ENCODE results near the gene CPNE6.
"Not testable (repeated sequence)": the region's sequence is repeated elsewhere in the genome, so short reads cannot be mapped to it uniquely, and the experiment has no call there.

The CPNE6 gene

DNA sequence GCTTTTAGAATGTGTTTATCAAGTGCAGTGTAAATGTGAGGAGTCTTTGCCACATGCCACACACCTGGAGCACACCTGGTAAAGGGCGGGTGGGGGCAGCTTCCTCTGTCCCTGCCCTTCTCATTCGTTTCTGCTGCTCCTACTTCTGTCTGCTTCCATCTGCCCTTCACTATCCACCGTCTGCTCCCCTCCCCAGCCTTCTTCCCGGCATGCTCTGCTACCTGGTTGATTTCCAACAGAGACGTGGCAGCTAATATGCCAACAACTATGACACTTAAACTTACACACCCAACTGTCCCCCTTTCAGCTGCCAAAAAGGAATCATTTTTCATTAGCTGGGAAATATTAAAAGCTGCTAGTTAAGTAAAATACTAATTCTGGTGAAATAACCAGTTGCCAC, 28.6 kb upstream of the CPNE6 start:
- H3K36me3 ChIP-seq (ENCODE audit: control insufficient read depth, low read depth, low read length), result no peaks in the 10 kb centered on the region
- no peaks in the 10 kb centered on the region for H3K9me3 ChIP-seq (ENCODE audit: control insufficient read depth, low read depth, low read length)
- no peak overlapping the region for H3K27ac ChIP-seq (ENCODE audit: low read length)
- no peaks in the 10 kb centered on the region for H3K27me3 ChIP-seq (ENCODE audit: control insufficient read depth, insufficient read depth, low read length)
- H3K4me3 ChIP-seq (ENCODE audit: low read length), result no peak overlapping the region
- no peak overlapping the region for H3K9ac ChIP-seq (ENCODE audit: low read length)
- no peaks in the 10 kb centered on the region for H3K4me1 ChIP-seq (ENCODE audit: control insufficient read depth, low read depth, low read length)

DNA sequence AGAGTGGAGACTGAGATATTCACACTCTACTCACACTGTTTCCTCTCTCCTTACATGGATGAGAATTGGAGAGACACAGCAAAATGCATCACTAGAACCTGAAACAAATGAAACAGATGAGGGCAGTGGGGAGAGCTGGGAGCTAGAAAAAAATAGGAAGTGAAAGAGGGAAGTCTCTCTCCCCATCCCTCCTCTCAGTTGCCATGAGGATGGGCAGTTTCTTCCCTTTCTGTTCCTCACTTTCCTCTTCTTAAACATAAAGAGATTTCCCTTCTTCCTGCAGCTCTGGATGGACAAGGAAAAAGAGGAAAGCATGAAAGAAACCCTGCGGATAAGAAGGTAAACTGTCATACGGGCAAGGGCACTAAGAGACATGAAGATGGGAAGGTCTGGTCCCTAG, 22.4 kb upstream of the CPNE6 start:
- H3K36me3 ChIP-seq (ENCODE audit: control insufficient read depth, low read depth, low read length); H3K27me3 ChIP-seq (ENCODE audit: control insufficient read depth, insufficient read depth, low read length); H3K4me1 ChIP-seq (ENCODE audit: control insufficient read depth, low read depth, low read length); H3K27ac ChIP-seq (ENCODE audit: low read length); H3K4me3 ChIP-seq (ENCODE audit: low read length); H3K9ac ChIP-seq (ENCODE audit: low read length); H3K9me3 ChIP-seq (ENCODE audit: control insufficient read depth, low read depth, low read length): not testable (repeated sequence)

GRCh38 chr14:24050753-24051152, 20.6 kb upstream of the CPNE6 start:
- H3K4me3 ChIP-seq (ENCODE audit: low read length), result peak overlapping the region; percentile 74
- not testable (repeated sequence) for H3K36me3 ChIP-seq (ENCODE audit: control insufficient read depth, low read depth, low read length); H3K9ac ChIP-seq (ENCODE audit: low read length); H3K4me1 ChIP-seq (ENCODE audit: control insufficient read depth, low read depth, low read length); H3K27me3 ChIP-seq (ENCODE audit: control insufficient read depth, insufficient read depth, low read length); H3K9me3 ChIP-seq (ENCODE audit: control insufficient read depth, low read depth, low read length); H3K27ac ChIP-seq (ENCODE audit: low read length)

GRCh38 chr14:24051176-24051788, 20.1 kb upstream of the CPNE6 start:
- Histone ChIP-seq H3K27ac (ENCODE audit: low read length) (no peak overlapping the region), H3K4me1 (ENCODE audit: control insufficient read depth, low read depth, low read length) (peaks cover 8% of the 10 kb centered on the region), H3K4me3 (ENCODE audit: low read length) (peak overlapping the region; percentile 74), H3K27me3 (ENCODE audit: control insufficient read depth, insufficient read depth, low read length) (no peaks in the 10 kb centered on the region), H3K36me3 (ENCODE audit: control insufficient read depth, low read depth, low read length) (no peaks in the 10 kb centered on the region), H3K9me3 (ENCODE audit: control insufficient read depth, low read depth, low read length) (no peaks in the 10 kb centered on the region), H3K9ac (ENCODE audit: low read length) (peak overlapping the region; percentile 61)

DNA sequence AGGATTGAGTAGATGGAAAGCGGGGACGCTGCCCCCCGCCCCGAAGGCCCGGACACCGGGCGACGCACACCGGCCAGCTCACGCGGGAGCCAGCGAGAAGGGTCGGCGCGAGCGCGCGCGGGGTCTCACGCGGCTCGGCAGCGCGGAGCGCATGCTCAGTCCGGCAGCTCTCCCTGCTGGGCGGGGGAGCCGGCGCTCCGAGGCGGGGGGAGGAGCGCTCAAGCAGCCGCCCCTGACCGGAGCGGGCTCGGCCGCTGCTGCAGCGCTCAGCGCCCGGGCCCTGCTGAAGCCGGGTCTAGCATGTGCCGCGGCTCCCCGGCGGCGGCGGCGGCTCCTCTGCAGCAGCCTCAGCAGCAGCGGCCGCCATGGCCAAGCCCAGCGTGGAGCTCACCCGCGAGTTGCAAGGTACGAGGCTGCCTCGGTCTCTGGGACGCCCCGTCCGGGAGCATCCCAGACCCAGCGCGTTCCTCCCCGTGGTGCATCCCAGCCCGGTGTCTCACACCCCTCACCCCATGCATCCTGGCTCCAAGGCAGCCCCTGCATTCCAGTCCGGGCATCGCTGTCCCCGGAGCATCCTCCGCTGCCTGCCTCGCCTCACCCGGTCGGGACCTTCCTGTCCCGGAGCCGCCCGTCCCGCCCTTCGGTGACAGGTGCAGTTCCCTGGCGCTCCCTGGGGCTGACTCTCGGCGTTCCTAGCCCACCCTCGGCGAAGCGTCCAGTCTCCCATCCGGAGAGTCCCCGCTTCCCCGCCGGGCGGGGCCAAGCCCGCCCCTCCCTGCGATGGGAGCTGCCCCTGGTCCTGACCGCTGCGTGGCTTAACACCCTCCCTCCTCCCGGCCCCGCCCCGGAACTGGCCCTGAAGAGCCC, 19.3 kb upstream of the CPNE6 start, which contains the start of gene CARMIL3:
Gene CARMIL3 (plus strand): TSS at position 221 of the 867 bp plus-strand sequence. CDS start 145 bp downstream, at position 366.
- Histone ChIP-seq H3K36me3 (ENCODE audit: control insufficient read depth, low read depth, low read length) (no peaks in the 10 kb centered on the region), H3K9ac (ENCODE audit: low read length) (peak within 1 kb of the TSS; percentile 61), H3K4me1 (ENCODE audit: control insufficient read depth, low read depth, low read length) (peaks cover 8% of the 10 kb centered on the region), H3K4me3 (ENCODE audit: low read length) (peak within 1 kb of the TSS; percentile 74), H3K27me3 (ENCODE audit: control insufficient read depth, insufficient read depth, low read length) (no peaks in the 10 kb centered on the region), H3K27ac (ENCODE audit: low read length) (no peak within 1 kb of the TSS), H3K9me3 (ENCODE audit: control insufficient read depth, low read depth, low read length) (no peaks in the 10 kb centered on the region)

- Histone ChIP-seq H3K27ac (ENCODE audit: low read length) (no peak overlapping the region), H3K4me1 (ENCODE audit: control insufficient read depth, low read depth, low read length) (peaks cover 8% of the 10 kb centered on the region), H3K4me3 (ENCODE audit: low read length) (peak overlapping the region; percentile 74), H3K27me3 (ENCODE audit: control insufficient read depth, insufficient read depth, low read length) (no peaks in the 10 kb centered on the region), H3K9ac (ENCODE audit: low read length) (no peak overlapping the region), H3K36me3 (ENCODE audit: control insufficient read depth, low read depth, low read length) (no peaks in the 10 kb centered on the region), H3K9me3 (ENCODE audit: control insufficient read depth, low read depth, low read length) (no peaks in the 10 kb centered on the region)
Observed at GRCh38 chr14:24052656-24053547, 18.5 kb upstream of the CPNE6 start.

- no peak overlapping the region for H3K4me3 ChIP-seq (ENCODE audit: low read length)
- H3K27me3 ChIP-seq (ENCODE audit: control insufficient read depth, insufficient read depth, low read length), result no peaks in the 10 kb centered on the region
- H3K27ac ChIP-seq (ENCODE audit: low read length), result no peak overlapping the region
- no peaks in the 10 kb centered on the region for H3K36me3 ChIP-seq (ENCODE audit: control insufficient read depth, low read depth, low read length)
- peaks cover 8% of the 10 kb centered on the region for H3K4me1 ChIP-seq (ENCODE audit: control insufficient read depth, low read depth, low read length)
- H3K9ac ChIP-seq (ENCODE audit: low read length), result no peak overlapping the region
- no peaks in the 10 kb centered on the region for H3K9me3 ChIP-seq (ENCODE audit: control insufficient read depth, low read depth, low read length)
Observed at GRCh38 chr14:24053548-24054323, 17.6 kb upstream of the CPNE6 start.

DNA sequence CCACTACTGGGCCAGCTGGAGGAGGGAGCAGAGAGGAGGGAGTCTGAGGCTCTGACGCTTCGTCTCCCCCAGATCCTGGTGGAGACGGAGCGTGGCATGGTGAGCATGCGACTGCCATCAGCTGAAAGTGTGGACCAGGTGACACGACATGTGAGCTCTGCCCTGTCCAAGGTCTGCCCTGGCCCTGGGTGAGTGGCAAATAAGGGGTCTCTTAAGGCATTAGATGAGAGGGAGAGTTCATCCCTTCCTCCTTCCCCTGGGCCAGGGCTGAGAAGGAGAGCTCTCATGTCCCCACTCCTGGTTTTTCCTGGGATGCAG, 17.1 kb upstream of the CPNE6 start:
- Histone ChIP-seq H3K27ac (ENCODE audit: low read length) (no peak overlapping the region), H3K4me3 (ENCODE audit: low read length) (no peak overlapping the region), H3K4me1 (ENCODE audit: control insufficient read depth, low read depth, low read length) (peaks cover 8% of the 10 kb centered on the region), H3K9me3 (ENCODE audit: control insufficient read depth, low read depth, low read length) (no peaks in the 10 kb centered on the region), H3K27me3 (ENCODE audit: control insufficient read depth, insufficient read depth, low read length) (no peaks in the 10 kb centered on the region), H3K9ac (ENCODE audit: low read length) (no peak overlapping the region), H3K36me3 (ENCODE audit: control insufficient read depth, low read depth, low read length) (no peaks in the 10 kb centered on the region)

- H3K36me3 ChIP-seq (ENCODE audit: control insufficient read depth, low read depth, low read length), result no peaks in the 10 kb centered on the region
- H3K4me1 ChIP-seq (ENCODE audit: control insufficient read depth, low read depth, low read length), result peaks cover 8% of the 10 kb centered on the region
- no peaks in the 10 kb centered on the region for H3K9me3 ChIP-seq (ENCODE audit: control insufficient read depth, low read depth, low read length)
- no peak overlapping the region for H3K4me3 ChIP-seq (ENCODE audit: low read length)
- H3K27ac ChIP-seq (ENCODE audit: low read length), result no peak overlapping the region
- no peak overlapping the region for H3K9ac ChIP-seq (ENCODE audit: low read length)
- H3K27me3 ChIP-seq (ENCODE audit: control insufficient read depth, insufficient read depth, low read length), result no peaks in the 10 kb centered on the region
Observed at GRCh38 chr14:24054646-24055045, 16.7 kb upstream of the CPNE6 start.

DNA sequence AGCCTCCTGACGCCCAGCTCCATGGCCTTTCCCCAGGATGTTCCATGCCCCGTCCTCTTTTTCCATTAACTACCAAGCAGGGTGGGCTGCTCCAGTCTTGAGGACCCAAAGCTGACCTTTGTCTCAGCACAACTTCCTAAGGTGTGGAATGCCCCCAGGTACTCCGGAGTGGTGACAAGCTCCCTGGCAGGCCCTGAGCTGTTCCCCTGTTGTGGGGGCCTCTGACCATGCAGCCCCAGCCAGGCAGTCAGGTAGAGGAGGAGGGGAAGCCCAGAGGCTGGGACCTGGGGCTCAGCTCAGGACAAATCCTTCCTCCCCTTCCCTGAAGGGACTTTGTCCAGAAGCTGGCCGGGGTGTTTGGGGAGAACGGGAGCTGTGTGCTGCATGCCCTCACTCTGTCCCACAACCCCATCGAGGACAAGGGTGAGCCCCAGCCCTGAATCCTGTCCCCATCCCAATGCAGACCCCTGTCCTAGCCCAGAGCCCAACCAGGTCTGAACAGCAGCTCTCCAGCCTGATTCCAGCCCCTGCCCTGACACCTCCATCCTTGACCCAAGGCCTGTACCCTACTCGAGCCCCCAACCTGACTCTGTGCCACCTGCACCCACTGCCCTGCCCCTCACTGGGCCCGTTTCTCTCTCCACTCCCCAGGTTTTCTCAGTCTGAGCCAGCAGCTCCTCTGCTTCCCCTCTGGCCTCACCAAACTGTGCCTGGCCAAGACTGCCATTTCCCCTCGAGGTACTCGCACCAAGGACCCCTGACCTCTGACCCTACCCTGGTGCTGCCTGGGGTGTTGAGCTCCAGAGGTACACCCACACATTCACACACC, 15.2 kb upstream of the CPNE6 start:
- Histone ChIP-seq H3K27ac (ENCODE audit: low read length) (no peak overlapping the region), H3K4me3 (ENCODE audit: low read length) (no peak overlapping the region), H3K36me3 (ENCODE audit: control insufficient read depth, low read depth, low read length) (no peaks in the 10 kb centered on the region), H3K4me1 (ENCODE audit: control insufficient read depth, low read depth, low read length) (peaks cover 1% of the 10 kb centered on the region), H3K27me3 (ENCODE audit: control insufficient read depth, insufficient read depth, low read length) (no peaks in the 10 kb centered on the region), H3K9ac (ENCODE audit: low read length) (no peak overlapping the region), H3K9me3 (ENCODE audit: control insufficient read depth, low read depth, low read length) (no peaks in the 10 kb centered on the region)

Measured in iPS-18a (cell line).